HG02571 (cell line): ENCODE measurements around the gene SCGB2B2.
"Not testable (repeated sequence)": the region's sequence is repeated elsewhere in the genome, so short reads cannot be mapped to it uniquely, and the experiment has no call there.

ENCODE experiments used
- ATAC-seq: cut with Tn5 transposase; IDR thresholded peaks from one replicate; pipeline ENCODE4 v1.9.1; 2021; ENCODE audit warnings: mild to moderate bottlenecking, moderate library complexity; ENCODE audit not compliant: unreplicated experiment

SCGB2B2 gene

GRCh38 chr19:34676697-34677385 lies at the start of gene SCGB2B2:
TSS of gene SCGB2B2 (minus strand) at chr19:34677159. CDS start at chr19:34594563, 82,596 bp downstream.
- ATAC-seq, result peak; percentile 49

- ATAC-seq, result no peak
Measured at GRCh38 chr19:34725400-34725799, 48.4 kb upstream of the SCGB2B2 start.

GRCh38 chr19:34722353-34722752 lies 45.4 kb upstream of the SCGB2B2 start:
- no peak for ATAC-seq

GRCh38 chr19:34715357-34715756 lies 38.4 kb upstream of the SCGB2B2 start:
- no peak for ATAC-seq

GRCh38 chr19:34713262-34713637 lies 36.3 kb upstream of the SCGB2B2 start:
- no peak for ATAC-seq

- no peak for ATAC-seq
Measured at GRCh38 chr19:34712395-34713261, 35.7 kb upstream of the SCGB2B2 start.

- ATAC-seq, result no peak
Measured at GRCh38 chr19:34711890-34712289, 34.9 kb upstream of the SCGB2B2 start.

- ATAC-seq, result no peak
Measured at GRCh38 chr19:34707661-34708060, 30.7 kb upstream of the SCGB2B2 start.

GRCh38 chr19:34692549-34692948 lies 15.6 kb upstream of the SCGB2B2 start:
- no peak for ATAC-seq

- no peak for ATAC-seq
Measured at GRCh38 chr19:34690372-34690771, 13.4 kb upstream of the SCGB2B2 start.

GRCh38 chr19:34688592-34688991 lies 11.6 kb upstream of the SCGB2B2 start:
- ATAC-seq, result no peak

GRCh38 chr19:34687348-34687747 lies 10.4 kb upstream of the SCGB2B2 start:
- no peak for ATAC-seq

GRCh38 chr19:34686455-34686854 lies 9.5 kb upstream of the SCGB2B2 start:
- no peak for ATAC-seq

- ATAC-seq, result not testable (repeated sequence)
Measured at GRCh38 chr19:34685266-34685665, 8.3 kb upstream of the SCGB2B2 start.

- ATAC-seq, result no peak
Measured at GRCh38 chr19:34681478-34681877, 4.5 kb upstream of the SCGB2B2 start.

GRCh38 chr19:34678421-34678820 lies 1.5 kb upstream of the SCGB2B2 start:
- ATAC-seq, result no peak

- ATAC-seq, result no peak
Measured at GRCh38 chr19:34678085-34678412, 1.1 kb upstream of the SCGB2B2 start.

- ATAC-seq, result peak; percentile 92
Measured at GRCh38 chr19:34677386-34678084, 576 bp upstream of the SCGB2B2 start, which contains the start of gene ZNF302. TSS of gene ZNF302 (plus strand) at chr19:34677678. CDS start at chr19:34678805, 1,127 bp downstream.

- no peak for ATAC-seq
Measured at GRCh38 chr19:34675919-34676318, 1.0 kb downstream of the SCGB2B2 start.

GRCh38 chr19:34675250-34675649 lies 1.7 kb downstream of the SCGB2B2 start:
- ATAC-seq, result no peak

GRCh38 chr19:34673590-34673989 lies 3.4 kb downstream of the SCGB2B2 start:
- ATAC-seq, result no peak

- ATAC-seq, result no peak
Measured at GRCh38 chr19:34671972-34672371, 5.0 kb downstream of the SCGB2B2 start.
